HEK293 (cell line): Measurements from ENCODE around the gene RPL35.

ENCODE experiments used
- CTCF ChIA-PET: fragments of 350-600 bp; formaldehyde crosslinking; extraction: SDS; loops from one replicate; lab custom pipeline; 2021; ENCODE audit warnings: antibody characterized with exemption; lab: Yijun Ruan, JAX
- POLR2A ChIA-PET: fragments of 300-600 bp; formaldehyde crosslinking; extraction: SDS; loops from one replicate; lab custom pipeline; 2020; ENCODE audit warnings: antibody characterized with exemption, inconsistent platforms; lab: Yijun Ruan, JAX
- H3K27ac ChIP-seq: fragments of 200-500 bp; sonication (Bioruptor generic); 2 replicates; pipeline ENCODE4 v1.5.1; 2014; ENCODE audit warnings: low read depth, low read length, control low read depth, inconsistent platforms; ENCODE audit errors: extremely low read depth
- H3K36me3 ChIP-seq, 2 experiments: fragments of 200-500 bp in 1 of 2; sonication (Bioruptor generic) in 1 of 2; 1 replicate in 1 of 2; 2 replicates in 1 of 2; pipeline ENCODE4 v1.5.1; 2014 to 2017; ENCODE audit warnings: inconsistent platforms in 2 of 2, low read length in 2 of 2; ENCODE audit not compliant: control insufficient read depth in 2 of 2, insufficient read depth in 1 of 2
- H3K4me1 ChIP-seq: fragments of 200-500 bp; sonication (Bioruptor generic); 2 replicates; pipeline ENCODE4 v1.5.1; 2014; ENCODE audit warnings: mild to moderate bottlenecking, low read length, inconsistent platforms; ENCODE audit not compliant: control insufficient read depth, insufficient read depth
- H3K4me3 ChIP-seq: 2 replicates; pipeline ENCODE4 v1.5.1; 2011; ENCODE audit warnings: low read depth, mild to moderate bottlenecking, control low read depth, low read length, moderate library complexity
- H3K9me3 ChIP-seq: fragments of 200-500 bp; sonication (Bioruptor generic); 2 replicates; pipeline ENCODE4 v1.5.1; 2014; ENCODE audit warnings: low read depth, low read length, inconsistent platforms; ENCODE audit not compliant: control insufficient read depth, insufficient read depth
- HIC1 ChIP-seq: fragments of 450-650 bp; formaldehyde crosslinking; IDR thresholded peaks from 2 replicates; pipeline ENCODE4 v1.5.1; 2016; ENCODE audit warnings: missing biosample characterization, missing genetic modification characterization
- HOXD13 ChIP-seq: sonication (generic); formaldehyde crosslinking; IDR thresholded peaks from 2 replicates; pipeline ENCODE4 v1.8.0; 2022; ENCODE audit warnings: missing genetic modification reagents, borderline replicate concordance
- IKZF3 ChIP-seq: fragments of 450-650 bp; IDR thresholded peaks from 2 replicates; pipeline ENCODE4 v1.5.0; 2018; ENCODE audit warnings: missing biosample characterization, mild to moderate bottlenecking, missing genetic modification characterization, moderate library complexity
- KLF1 ChIP-seq: fragments of 450-650 bp; formaldehyde crosslinking; IDR thresholded peaks from 2 replicates; pipeline ENCODE4 v1.5.1; 2016; ENCODE audit warnings: missing biosample characterization, missing genetic modification characterization
- OVOL3 ChIP-seq: fragments of 450-650 bp; formaldehyde crosslinking; IDR thresholded peaks from 2 replicates; pipeline ENCODE4 v1.5.1; 2016; ENCODE audit warnings: missing biosample characterization, missing genetic modification characterization
- PRDM1 ChIP-seq: fragments of 450-650 bp; formaldehyde crosslinking; IDR thresholded peaks from 2 replicates; pipeline ENCODE4; 2016; ENCODE audit warnings: missing biosample characterization, missing genetic modification characterization
- SALL2 ChIP-seq: fragments of 450-650 bp; formaldehyde crosslinking; IDR thresholded peaks from 2 replicates; pipeline ENCODE4 v1.5.0; 2017; ENCODE audit warnings: missing biosample characterization, mild to moderate bottlenecking, missing genetic modification characterization, borderline replicate concordance
- SCRT2 ChIP-seq: fragments of 450-650 bp; formaldehyde crosslinking; IDR thresholded peaks from 2 replicates; pipeline ENCODE4 v1.5.1; 2016; ENCODE audit warnings: missing biosample characterization, missing genetic modification characterization
- ZBTB1 ChIP-seq: fragments of 450-650 bp; formaldehyde crosslinking; IDR thresholded peaks from 2 replicates; pipeline ENCODE4 v1.5.1; 2016; ENCODE audit warnings: missing biosample characterization, missing genetic modification characterization
- ZBTB48 ChIP-seq: fragments of 450-650 bp; formaldehyde crosslinking; IDR thresholded peaks from 2 replicates; pipeline ENCODE4 v1.5.1; 2016; ENCODE audit warnings: missing biosample characterization, missing genetic modification characterization
- ZEB2 ChIP-seq: fragments of 450-650 bp; formaldehyde crosslinking; IDR thresholded peaks from 2 replicates; pipeline ENCODE4 v1.5.1; 2016; ENCODE audit warnings: missing biosample characterization, missing genetic modification characterization
- ZFHX2 ChIP-seq: fragments of 450-650 bp; formaldehyde crosslinking; conservative IDR thresholded peaks from 2 replicates; pipeline ENCODE4 v1.5.1; 2016; ENCODE audit warnings: missing biosample characterization, missing genetic modification characterization
- ZFP69B ChIP-seq: fragments of 450-650 bp; formaldehyde crosslinking; IDR thresholded peaks from 2 replicates; pipeline ENCODE4 v1.5.1; 2016; ENCODE audit warnings: missing biosample characterization, missing genetic modification characterization
- ZNF184 ChIP-seq: fragments of 450-650 bp; IDR thresholded peaks from 2 replicates; pipeline ENCODE4 v1.5.1; 2018; ENCODE audit warnings: missing biosample characterization, mild to moderate bottlenecking, missing genetic modification characterization
- ZNF274 ChIP-seq, 2 experiments: fragments of 200-500 bp in 1 of 2; fragments of 450-650 bp in 1 of 2; sonication (Bioruptor generic) in 1 of 2; formaldehyde crosslinking in 1 of 2; IDR thresholded peaks; 2 replicates each; pipeline versions ENCODE4 v1.5.1 to v1.6.1; 2014 to 2016; ENCODE audit warnings: borderline replicate concordance in 1 of 2, inconsistent platforms in 1 of 2, low read length in 1 of 2, missing biosample characterization in 1 of 2, missing genetic modification characterization in 1 of 2
- ZNF366 ChIP-seq: fragments of 450-650 bp; formaldehyde crosslinking; conservative IDR thresholded peaks from 2 replicates; pipeline ENCODE4 v1.5.1; 2016; ENCODE audit warnings: missing biosample characterization, missing genetic modification characterization
- ZNF423 ChIP-seq: fragments of 450-650 bp; formaldehyde crosslinking; IDR thresholded peaks from 2 replicates; pipeline ENCODE4 v1.5.1; 2016; ENCODE audit warnings: missing biosample characterization, missing genetic modification characterization
- ZNF561 ChIP-seq: fragments of 450-650 bp; IDR thresholded peaks from 2 replicates; pipeline ENCODE4 v1.5.1; 2018; ENCODE audit warnings: missing biosample characterization, missing genetic modification characterization, borderline replicate concordance
- ZNF654 ChIP-seq: fragments of 450-650 bp; formaldehyde crosslinking; IDR thresholded peaks from 2 replicates; pipeline ENCODE4 v1.5.1; 2016; ENCODE audit warnings: low read depth, missing biosample characterization, missing genetic modification characterization
- ZNF792 ChIP-seq: fragments of 450-650 bp; formaldehyde crosslinking; IDR thresholded peaks from 2 replicates; pipeline ENCODE4 v1.5.1; 2016; ENCODE audit warnings: missing biosample characterization, missing genetic modification characterization
- TF ChIP-seq, protein P1 (sequence below): fragments of 450-650 bp; formaldehyde crosslinking; IDR thresholded peaks from 2 replicates; pipeline ENCODE4 v1.5.1; 2016; ENCODE audit warnings: missing biosample characterization, missing genetic modification characterization
- TF ChIP-seq, protein P2 (sequence below): fragments of 450-650 bp; formaldehyde crosslinking; IDR thresholded peaks from 2 replicates; pipeline ENCODE4 v1.5.1; 2016; ENCODE audit warnings: missing biosample characterization, missing genetic modification characterization
- TF ChIP-seq, protein P3 (sequence below): fragments of 450-650 bp; formaldehyde crosslinking; IDR thresholded peaks from 2 replicates; pipeline ENCODE4 v1.5.1; 2016; ENCODE audit warnings: missing biosample characterization, missing genetic modification characterization
- TF ChIP-seq, protein P4 (sequence below): fragments of 450-650 bp; formaldehyde crosslinking; IDR thresholded peaks from 2 replicates; pipeline ENCODE4 v1.5.1; 2016; ENCODE audit warnings: missing biosample characterization, missing genetic modification characterization, low read depth

The RPL35 gene

DNA sequence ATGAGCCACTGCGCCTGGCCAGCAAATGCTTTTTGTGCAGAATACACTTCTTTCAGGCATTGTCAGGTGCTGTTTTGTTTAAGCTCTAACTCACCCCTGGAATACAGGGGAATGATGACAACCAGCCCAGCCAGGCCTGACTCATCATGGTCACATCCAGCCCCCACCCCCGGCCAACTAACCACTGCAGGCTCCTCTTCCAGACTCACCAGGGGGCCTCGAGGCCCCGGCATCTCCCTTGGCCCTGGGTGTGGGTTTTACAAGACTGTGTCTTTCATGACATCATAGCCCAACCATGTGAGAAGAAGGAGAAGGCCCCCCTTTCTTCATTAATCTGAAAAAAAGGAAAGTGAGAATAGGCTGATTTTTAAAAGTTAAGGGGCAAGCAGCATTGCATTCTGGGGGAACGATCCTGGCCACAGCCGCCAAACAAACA lies 49.3 kb downstream of the RPL35 start:
- H3K27ac ChIP-seq: no peak overlapping the region; the same call in none of the 2 replicates
- CTCF ChIA-PET: interaction anchor here (0.6 to 10.0 kb wide), 7 partner anchors 18 to 273 kb away, joined by 3 to 97 read pairs (median 3); partner anchors contain the start of genes NR6A1, OLFML2A and WDR38
- 0 out of 2 replicates have a peak, but pooled peaks cover 3% of the 10 kb centered on the region for H3K4me1 ChIP-seq
- POLR2A ChIA-PET: interaction anchor here (0.6 to 3.2 kb wide), 8 partner anchors 17 to 57 kb away, joined by 3 to 13 read pairs (median 6); no protein-coding TSS in a partner anchor
- H3K36me3 ChIP-seq: no peaks in the 10 kb centered on the region
- H3K9me3 ChIP-seq: no peaks in the 10 kb centered on the region
- H3K4me3 ChIP-seq: no peak overlapping the region
- TF ChIP-seq ZNF423: peak; percentile 58; the same call in 1 of the 2 replicates
- TF ChIP-seq ZBTB48 (tag by site-specific recombination): 0 out of 2 replicates have a peak, but pooled peaks have one; percentile 43
- TF ChIP-seq, protein P1, sequence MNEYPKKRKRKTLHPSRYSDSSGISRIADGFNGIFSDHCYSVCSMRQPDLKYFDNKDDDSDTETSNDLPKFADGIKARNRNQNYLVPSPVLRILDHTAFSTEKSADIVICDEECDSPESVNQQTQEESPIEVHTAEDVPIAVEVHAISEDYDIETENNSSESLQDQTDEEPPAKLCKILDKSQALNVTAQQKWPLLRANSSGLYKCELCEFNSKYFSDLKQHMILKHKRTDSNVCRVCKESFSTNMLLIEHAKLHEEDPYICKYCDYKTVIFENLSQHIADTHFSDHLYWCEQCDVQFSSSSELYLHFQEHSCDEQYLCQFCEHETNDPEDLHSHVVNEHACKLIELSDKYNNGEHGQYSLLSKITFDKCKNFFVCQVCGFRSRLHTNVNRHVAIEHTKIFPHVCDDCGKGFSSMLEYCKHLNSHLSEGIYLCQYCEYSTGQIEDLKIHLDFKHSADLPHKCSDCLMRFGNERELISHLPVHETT (tag by site-specific recombination): peak; percentile 26; the same call in 1 of the 2 replicates
- peak; percentile 48; the same call in 1 of the 2 replicates for TF ChIP-seq HIC1 (tag by site-specific recombination)
- TF ChIP-seq, protein P2, sequence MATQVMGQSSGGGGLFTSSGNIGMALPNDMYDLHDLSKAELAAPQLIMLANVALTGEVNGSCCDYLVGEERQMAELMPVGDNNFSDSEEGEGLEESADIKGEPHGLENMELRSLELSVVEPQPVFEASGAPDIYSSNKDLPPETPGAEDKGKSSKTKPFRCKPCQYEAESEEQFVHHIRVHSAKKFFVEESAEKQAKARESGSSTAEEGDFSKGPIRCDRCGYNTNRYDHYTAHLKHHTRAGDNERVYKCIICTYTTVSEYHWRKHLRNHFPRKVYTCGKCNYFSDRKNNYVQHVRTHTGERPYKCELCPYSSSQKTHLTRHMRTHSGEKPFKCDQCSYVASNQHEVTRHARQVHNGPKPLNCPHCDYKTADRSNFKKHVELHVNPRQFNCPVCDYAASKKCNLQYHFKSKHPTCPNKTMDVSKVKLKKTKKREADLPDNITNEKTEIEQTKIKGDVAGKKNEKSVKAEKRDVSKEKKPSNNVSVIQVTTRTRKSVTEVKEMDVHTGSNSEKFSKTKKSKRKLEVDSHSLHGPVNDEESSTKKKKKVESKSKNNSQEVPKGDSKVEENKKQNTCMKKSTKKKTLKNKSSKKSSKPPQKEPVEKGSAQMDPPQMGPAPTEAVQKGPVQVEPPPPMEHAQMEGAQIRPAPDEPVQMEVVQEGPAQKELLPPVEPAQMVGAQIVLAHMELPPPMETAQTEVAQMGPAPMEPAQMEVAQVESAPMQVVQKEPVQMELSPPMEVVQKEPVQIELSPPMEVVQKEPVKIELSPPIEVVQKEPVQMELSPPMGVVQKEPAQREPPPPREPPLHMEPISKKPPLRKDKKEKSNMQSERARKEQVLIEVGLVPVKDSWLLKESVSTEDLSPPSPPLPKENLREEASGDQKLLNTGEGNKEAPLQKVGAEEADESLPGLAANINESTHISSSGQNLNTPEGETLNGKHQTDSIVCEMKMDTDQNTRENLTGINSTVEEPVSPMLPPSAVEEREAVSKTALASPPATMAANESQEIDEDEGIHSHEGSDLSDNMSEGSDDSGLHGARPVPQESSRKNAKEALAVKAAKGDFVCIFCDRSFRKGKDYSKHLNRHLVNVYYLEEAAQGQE (tag by site-specific recombination): no peak
- peak; percentile 31; the same call in 1 of the 2 replicates for TF ChIP-seq ZFHX2 (tag by site-specific recombination)
- no peak for TF ChIP-seq SCRT2 (tag by site-specific recombination)
- TF ChIP-seq KLF1 (tag by site-specific recombination): peak; percentile 30
- peak; percentile 47; the same call in 1 of the 2 replicates for TF ChIP-seq PRDM1 (tag by site-specific recombination)
- peak; percentile 72; the same call in 1 of the 2 replicates for TF ChIP-seq ZNF561 (tag by site-specific recombination)
- no peak for TF ChIP-seq ZBTB1 (tag by site-specific recombination)
- TF ChIP-seq OVOL3: no peak
- TF ChIP-seq ZNF654 (tag by site-specific recombination): no peak
- 0 out of 2 replicates have a peak, but pooled peaks have one; percentile 29 for TF ChIP-seq ZNF184 (tag by site-specific recombination)
- TF ChIP-seq ZNF366 (tag by site-specific recombination): peak; percentile 84
- TF ChIP-seq, protein P3, sequence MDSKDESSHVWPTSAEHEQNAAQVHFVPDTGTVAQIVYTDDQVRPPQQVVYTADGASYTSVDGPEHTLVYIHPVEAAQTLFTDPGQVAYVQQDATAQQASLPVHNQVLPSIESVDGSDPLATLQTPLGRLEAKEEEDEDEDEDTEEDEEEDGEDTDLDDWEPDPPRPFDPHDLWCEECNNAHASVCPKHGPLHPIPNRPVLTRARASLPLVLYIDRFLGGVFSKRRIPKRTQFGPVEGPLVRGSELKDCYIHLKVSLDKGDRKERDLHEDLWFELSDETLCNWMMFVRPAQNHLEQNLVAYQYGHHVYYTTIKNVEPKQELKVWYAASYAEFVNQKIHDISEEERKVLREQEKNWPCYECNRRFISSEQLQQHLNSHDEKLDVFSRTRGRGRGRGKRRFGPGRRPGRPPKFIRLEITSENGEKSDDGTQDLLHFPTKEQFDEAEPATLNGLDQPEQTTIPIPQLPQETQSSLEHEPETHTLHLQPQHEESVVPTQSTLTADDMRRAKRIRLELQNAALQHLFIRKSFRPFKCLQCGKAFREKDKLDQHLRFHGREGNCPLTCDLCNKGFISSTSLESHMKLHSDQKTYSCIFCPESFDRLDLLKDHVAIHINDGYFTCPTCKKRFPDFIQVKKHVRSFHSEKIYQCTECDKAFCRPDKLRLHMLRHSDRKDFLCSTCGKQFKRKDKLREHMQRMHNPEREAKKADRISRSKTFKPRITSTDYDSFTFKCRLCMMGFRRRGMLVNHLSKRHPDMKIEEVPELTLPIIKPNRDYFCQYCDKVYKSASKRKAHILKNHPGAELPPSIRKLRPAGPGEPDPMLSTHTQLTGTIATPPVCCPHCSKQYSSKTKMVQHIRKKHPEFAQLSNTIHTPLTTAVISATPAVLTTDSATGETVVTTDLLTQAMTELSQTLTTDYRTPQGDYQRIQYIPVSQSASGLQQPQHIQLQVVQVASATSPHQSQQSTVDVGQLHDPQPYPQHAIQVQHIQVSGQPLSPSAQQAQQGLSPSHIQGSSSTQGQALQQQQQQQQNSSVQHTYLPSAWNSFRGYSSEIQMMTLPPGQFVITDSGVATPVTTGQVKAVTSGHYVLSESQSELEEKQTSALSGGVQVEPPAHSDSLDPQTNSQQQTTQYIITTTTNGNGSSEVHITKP (tag by site-specific recombination): peak; percentile 88
- 0 out of 2 replicates have a peak, but pooled peaks have one; percentile 48 for TF ChIP-seq HOXD13
- no peak for TF ChIP-seq ZNF792
- 0 out of 2 replicates have a peak, but pooled peaks have one; percentile 15 for TF ChIP-seq ZFP69B (tag by site-specific recombination)
- TF ChIP-seq ZNF274 (IDR thresholded peaks at IDR 0.05; ENCODE audit: low read length): no peak
- TF ChIP-seq ZNF274 (tag by site-specific recombination; IDR thresholded peaks at IDR 0.05; ENCODE audit: borderline replicate concordance): no peak
- no peak for TF ChIP-seq SALL2 (tag by site-specific recombination)
- 0 out of 2 replicates have a peak, but pooled peaks have one; percentile 48 for TF ChIP-seq IKZF3 (tag by site-specific recombination)
- TF ChIP-seq, protein P4, sequence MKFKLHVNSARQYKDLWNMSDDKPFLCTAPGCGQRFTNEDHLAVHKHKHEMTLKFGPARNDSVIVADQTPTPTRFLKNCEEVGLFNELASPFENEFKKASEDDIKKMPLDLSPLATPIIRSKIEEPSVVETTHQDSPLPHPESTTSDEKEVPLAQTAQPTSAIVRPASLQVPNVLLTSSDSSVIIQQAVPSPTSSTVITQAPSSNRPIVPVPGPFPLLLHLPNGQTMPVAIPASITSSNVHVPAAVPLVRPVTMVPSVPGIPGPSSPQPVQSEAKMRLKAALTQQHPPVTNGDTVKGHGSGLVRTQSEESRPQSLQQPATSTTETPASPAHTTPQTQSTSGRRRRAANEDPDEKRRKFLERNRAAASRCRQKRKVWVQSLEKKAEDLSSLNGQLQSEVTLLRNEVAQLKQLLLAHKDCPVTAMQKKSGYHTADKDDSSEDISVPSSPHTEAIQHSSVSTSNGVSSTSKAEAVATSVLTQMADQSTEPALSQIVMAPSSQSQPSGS: peak; percentile 82
- TF ChIP-seq ZEB2: peak; percentile 56
